ENCODE data around the gene MTMR10.

The MTMR10 gene

GRCh38 chr15:30991255-30992235 lies at the start of gene MTMR10:
Gene MTMR10 (minus strand): TSS chr15:30991628. CDS start chr15:30991506, 122 bp downstream.
- peak; percentile 91 for DNase-seq

- DNase-seq: no peak
These were observed 49.2 kb upstream of the MTMR10 start for GRCh38 chr15:31040611-31041010.

- DNase-seq: no peak
These were observed 48.5 kb upstream of the MTMR10 start for GRCh38 chr15:31039961-31040360.

GRCh38 chr15:31037731-31038477 lies 46.5 kb upstream of the MTMR10 start:
- DNase-seq: no peak

GRCh38 chr15:31036783-31037182 lies 45.4 kb upstream of the MTMR10 start:
- DNase-seq: no peak

- no peak for DNase-seq
These were observed 44.2 kb upstream of the MTMR10 start for GRCh38 chr15:31035610-31036009.

- DNase-seq: no peak
These were observed 42.7 kb upstream of the MTMR10 start for GRCh38 chr15:31034152-31034551.

GRCh38 chr15:31032961-31033371 lies 41.5 kb upstream of the MTMR10 start:
- DNase-seq: no peak

GRCh38 chr15:31031471-31032067 lies 40.1 kb upstream of the MTMR10 start:
- DNase-seq: no peak

- DNase-seq: no peak
These were observed 36.6 kb upstream of the MTMR10 start for GRCh38 chr15:31027910-31028578.

- DNase-seq: no peak
These were observed 34.6 kb upstream of the MTMR10 start for GRCh38 chr15:31025996-31026395.

- no peak for DNase-seq
These were observed 33.6 kb upstream of the MTMR10 start for GRCh38 chr15:31024979-31025378.

- DNase-seq: no peak
These were observed 32.9 kb upstream of the MTMR10 start for GRCh38 chr15:31024330-31024729.

- DNase-seq: no peak
These were observed 32.4 kb upstream of the MTMR10 start for GRCh38 chr15:31023841-31024240.

GRCh38 chr15:31021067-31021665 lies 29.7 kb upstream of the MTMR10 start:
- DNase-seq: no peak

GRCh38 chr15:31020542-31020941 lies 29.1 kb upstream of the MTMR10 start:
- DNase-seq: no peak

GRCh38 chr15:31019986-31020385 lies 28.6 kb upstream of the MTMR10 start:
- DNase-seq: no peak

GRCh38 chr15:31017311-31017710 lies 25.9 kb upstream of the MTMR10 start:
- no peak for DNase-seq

GRCh38 chr15:31016446-31016915 lies 25.1 kb upstream of the MTMR10 start:
- DNase-seq: no peak

- no peak for DNase-seq
These were observed 23.1 kb upstream of the MTMR10 start for GRCh38 chr15:31014608-31014925.

GRCh38 chr15:31013863-31014607 lies 22.6 kb upstream of the MTMR10 start:
- no peak for DNase-seq

GRCh38 chr15:31012455-31012854 lies 21.0 kb upstream of the MTMR10 start:
- no peak for DNase-seq
